Measurements from ENCODE around the gene EXOC4. TPM values are rescaled to one million over a fixed set of nuclear protein-coding genes. Genes with fewer than 3 reads are reported as not detected.

EXOC4 gene
- total and polyA plus RNA-seq, 2 donors (not counting 1 experiment from before 2014, with no cell fraction given), result 79.6 to 158 TPM

DNA sequence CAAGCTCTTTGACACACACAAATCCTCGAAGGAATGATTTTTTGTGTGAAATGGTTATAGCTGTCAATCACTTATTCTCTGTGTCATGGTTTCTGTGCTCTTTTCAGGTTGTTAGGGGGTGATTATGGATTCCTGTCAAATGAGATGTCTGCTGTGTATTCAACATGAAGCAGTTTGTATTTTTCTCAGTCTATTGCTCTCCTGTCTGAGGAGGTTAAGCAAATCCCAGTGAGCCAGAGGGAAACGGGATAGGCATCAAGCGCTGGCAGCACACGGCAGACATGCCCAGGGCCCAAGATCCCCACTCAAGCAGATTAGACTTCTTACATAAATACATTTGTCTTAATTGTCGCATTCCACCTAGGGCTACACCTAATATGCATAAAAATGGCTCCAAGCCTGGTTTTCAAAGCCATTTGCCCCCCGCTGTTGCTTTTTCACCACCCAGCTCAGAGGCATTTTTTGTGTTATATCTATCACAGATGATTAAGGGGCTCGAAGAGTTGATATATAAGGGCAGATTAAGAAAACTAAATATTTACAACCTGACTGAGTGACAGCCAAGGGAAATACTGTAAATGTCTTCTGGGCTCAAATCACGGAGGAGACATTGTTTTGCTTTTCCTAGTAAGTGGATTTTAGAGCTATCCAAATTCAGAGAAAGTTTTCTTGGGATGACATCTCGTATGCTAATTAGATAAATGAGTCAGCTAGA is 681.5 kb downstream of the EXOC4 start:
- no peaks in the 10 kb centered on the region for H3K79me2 ChIP-seq (ENCODE audit: control insufficient read depth, insufficient read depth, low read length)
- peak in 1 of 2 donors; percentile 47 for DNase-seq (ENCODE audit: low read depth in 2 of 2)
- H3K36me3 ChIP-seq (ENCODE audit: control insufficient read depth, insufficient read depth, low read length), result no peaks in the 10 kb centered on the region
- H3K9ac ChIP-seq (ENCODE audit: insufficient read depth, low read length), result no peak overlapping the region
- H3K9me3 ChIP-seq (ENCODE audit: control insufficient read depth, insufficient read depth, low read depth, low read length), result no peaks in the 10 kb centered on the region
- no peak for TF ChIP-seq EZH2 (IDR thresholded peaks at IDR 0.05; ENCODE audit: low read length, missing control alignments)
- TF ChIP-seq, protein P1, sequence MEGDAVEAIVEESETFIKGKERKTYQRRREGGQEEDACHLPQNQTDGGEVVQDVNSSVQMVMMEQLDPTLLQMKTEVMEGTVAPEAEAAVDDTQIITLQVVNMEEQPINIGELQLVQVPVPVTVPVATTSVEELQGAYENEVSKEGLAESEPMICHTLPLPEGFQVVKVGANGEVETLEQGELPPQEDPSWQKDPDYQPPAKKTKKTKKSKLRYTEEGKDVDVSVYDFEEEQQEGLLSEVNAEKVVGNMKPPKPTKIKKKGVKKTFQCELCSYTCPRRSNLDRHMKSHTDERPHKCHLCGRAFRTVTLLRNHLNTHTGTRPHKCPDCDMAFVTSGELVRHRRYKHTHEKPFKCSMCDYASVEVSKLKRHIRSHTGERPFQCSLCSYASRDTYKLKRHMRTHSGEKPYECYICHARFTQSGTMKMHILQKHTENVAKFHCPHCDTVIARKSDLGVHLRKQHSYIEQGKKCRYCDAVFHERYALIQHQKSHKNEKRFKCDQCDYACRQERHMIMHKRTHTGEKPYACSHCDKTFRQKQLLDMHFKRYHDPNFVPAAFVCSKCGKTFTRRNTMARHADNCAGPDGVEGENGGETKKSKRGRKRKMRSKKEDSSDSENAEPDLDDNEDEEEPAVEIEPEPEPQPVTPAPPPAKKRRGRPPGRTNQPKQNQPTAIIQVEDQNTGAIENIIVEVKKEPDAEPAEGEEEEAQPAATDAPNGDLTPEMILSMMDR (conservative IDR thresholded peaks at IDR 0.05 in 1 of 2, IDR thresholded peaks at IDR 0.05 in 1 of 2; ENCODE audit: low read depth in 1 of 2, low read length in 2 of 2), result no peak
- H3K4me2 ChIP-seq (ENCODE audit: extremely low read depth, insufficient read depth, low read length), result no peak overlapping the region
- H2AFZ ChIP-seq (ENCODE audit: low read length), result no peak overlapping the region
- H3K4me1 ChIP-seq (ENCODE audit: control insufficient read depth, extremely low read depth, insufficient read depth, low read length), result no peaks in the 10 kb centered on the region
- H4K20me1 ChIP-seq (ENCODE audit: control insufficient read depth, extremely low read depth, insufficient read depth, low read length), result no peaks in the 10 kb centered on the region
- no peak overlapping the region for H3K4me3 ChIP-seq (replicated peaks in 1 of 4; ENCODE audit: control extremely low read depth in 1 of 4, insufficient read depth in 1 of 4, low read depth in 3 of 4, low read length in 4 of 4)
- H3K27me3 ChIP-seq (ENCODE audit: control insufficient read depth, insufficient read depth, low read length), result no peaks in the 10 kb centered on the region
- H3K27ac ChIP-seq (ENCODE audit: insufficient read depth, low read length), result no peak overlapping the region

DNA sequence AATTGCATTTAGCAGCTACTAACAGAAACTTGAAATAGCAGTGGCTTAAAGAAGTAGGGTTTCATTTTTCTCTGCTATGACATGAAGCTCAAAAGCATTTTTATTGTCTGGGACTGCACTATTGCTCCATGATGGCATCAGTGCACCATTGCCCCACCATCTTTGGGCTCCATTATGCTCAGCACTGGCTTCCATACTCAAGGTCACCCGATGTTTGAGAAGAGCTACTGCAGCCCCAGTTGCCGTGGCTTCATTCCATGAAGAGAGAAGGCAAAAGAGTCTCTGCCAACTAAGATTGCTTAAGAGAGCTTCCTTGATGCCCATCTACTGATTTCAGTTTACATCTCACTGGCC is 682.1 kb downstream of the EXOC4 start:
- Histone ChIP-seq H3K4me3 (replicated peaks in 1 of 4; ENCODE audit: control extremely low read depth in 1 of 4, insufficient read depth in 1 of 4, low read depth in 3 of 4, low read length in 4 of 4) (no peak overlapping the region), H2AFZ (ENCODE audit: low read length) (no peak overlapping the region), H3K9me3 (ENCODE audit: control insufficient read depth, insufficient read depth, low read depth, low read length) (no peaks in the 10 kb centered on the region), H3K79me2 (ENCODE audit: control insufficient read depth, insufficient read depth, low read length) (no peaks in the 10 kb centered on the region), H3K27me3 (ENCODE audit: control insufficient read depth, insufficient read depth, low read length) (no peaks in the 10 kb centered on the region), H4K20me1 (ENCODE audit: control insufficient read depth, extremely low read depth, insufficient read depth, low read length) (no peaks in the 10 kb centered on the region), H3K36me3 (ENCODE audit: control insufficient read depth, insufficient read depth, low read length) (no peaks in the 10 kb centered on the region), H3K27ac (ENCODE audit: insufficient read depth, low read length) (no peak overlapping the region), H3K9ac (ENCODE audit: insufficient read depth, low read length) (no peak overlapping the region), H3K4me2 (ENCODE audit: extremely low read depth, insufficient read depth, low read length) (no peak overlapping the region), H3K4me1 (ENCODE audit: control insufficient read depth, extremely low read depth, insufficient read depth, low read length) (no peaks in the 10 kb centered on the region)
- TF ChIP-seq, protein P1 (conservative IDR thresholded peaks at IDR 0.05 in 1 of 2, IDR thresholded peaks at IDR 0.05 in 1 of 2; ENCODE audit: low read depth in 1 of 2, low read length in 2 of 2), result no peak
- no peak for TF ChIP-seq EZH2 (IDR thresholded peaks at IDR 0.05; ENCODE audit: low read length, missing control alignments)
- DNase-seq (ENCODE audit: low read depth in 2 of 2), result peak in 1 of 2 donors; percentile 5

DNA sequence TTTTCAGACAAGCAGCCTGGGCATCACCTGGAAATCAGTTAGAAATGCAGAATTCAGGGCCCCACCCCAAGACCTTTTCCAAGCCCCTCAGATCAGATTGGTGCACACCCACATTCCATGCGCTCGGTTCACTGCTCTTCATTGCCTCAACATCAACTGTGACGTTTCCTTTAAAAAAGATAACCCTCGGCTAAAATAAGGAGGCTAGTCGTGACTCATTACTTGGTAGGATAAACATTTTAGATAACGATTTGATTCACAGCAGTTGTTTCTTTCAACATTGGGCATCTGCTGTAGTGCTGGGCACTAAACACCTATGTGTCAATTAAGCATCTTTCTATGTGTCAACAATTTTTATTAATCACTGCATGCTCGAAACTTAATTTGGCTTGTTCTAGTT is 683.2 kb downstream of the EXOC4 start:
- Histone ChIP-seq H3K4me3 (replicated peaks in 1 of 4; ENCODE audit: control extremely low read depth in 1 of 4, insufficient read depth in 1 of 4, low read depth in 3 of 4, low read length in 4 of 4) (no peak overlapping the region), H3K27ac (ENCODE audit: insufficient read depth, low read length) (no peak overlapping the region), H2AFZ (ENCODE audit: low read length) (no peak overlapping the region), H3K4me2 (ENCODE audit: extremely low read depth, insufficient read depth, low read length) (no peak overlapping the region), H3K9ac (ENCODE audit: insufficient read depth, low read length) (no peak overlapping the region), H3K4me1 (ENCODE audit: control insufficient read depth, extremely low read depth, insufficient read depth, low read length) (no peaks in the 10 kb centered on the region), H3K36me3 (ENCODE audit: control insufficient read depth, insufficient read depth, low read length) (no peaks in the 10 kb centered on the region), H4K20me1 (ENCODE audit: control insufficient read depth, extremely low read depth, insufficient read depth, low read length) (no peaks in the 10 kb centered on the region), H3K27me3 (ENCODE audit: control insufficient read depth, insufficient read depth, low read length) (no peaks in the 10 kb centered on the region), H3K79me2 (ENCODE audit: control insufficient read depth, insufficient read depth, low read length) (no peaks in the 10 kb centered on the region), H3K9me3 (ENCODE audit: control insufficient read depth, insufficient read depth, low read depth, low read length) (no peaks in the 10 kb centered on the region)
- no peak for TF ChIP-seq EZH2 (IDR thresholded peaks at IDR 0.05; ENCODE audit: low read length, missing control alignments)
- TF ChIP-seq, protein P1 (conservative IDR thresholded peaks at IDR 0.05 in 1 of 2, IDR thresholded peaks at IDR 0.05 in 1 of 2; ENCODE audit: low read depth in 1 of 2, low read length in 2 of 2), result no peak
- peak; percentile 34 to 72 for DNase-seq (ENCODE audit: low read depth in 2 of 2)

Measured in fibroblast of lung (primary cell).